Activated CD4-positive, alpha-beta memory T cell treated with anti-CD3 and anti-CD28 coated beads for 36 hours (primary cell): ENCODE measurements around the gene TCF4. TPM values are rescaled to one million over a fixed set of nuclear protein-coding genes. Genes with fewer than 3 reads are reported as not detected.
"Not testable (repeated sequence)": the region's sequence is repeated elsewhere in the genome, so short reads cannot be mapped to it uniquely, and the experiment has no call there.

Experiments used
- CTCF ChIA-PET: fragments of 350-600 bp; sonication (Branson Sonifier 250); formaldehyde crosslinking; loops from one replicate; lab custom pipeline; 2021; ENCODE audit warnings: antibody characterized with exemption, inconsistent platforms; lab: Charles Lee
- POLR2A ChIA-PET: fragments of 350-600 bp; sonication (Branson Sonifier 250); formaldehyde crosslinking; loops from one replicate; lab custom pipeline; 2021; ENCODE audit warnings: antibody characterized with exemption; lab: Charles Lee
- DNase-seq: peaks from one replicate; pipeline ENCODE4 v3.0.0-alpha.2; 2020
- H3K27ac Mint-ChIP-seq: one replicate; pipeline ENCODE4 v1.8.0; 2021; ENCODE audit warnings: mixed read lengths
- H3K27me3 Mint-ChIP-seq: one replicate; pipeline ENCODE4 v1.8.0; 2021; ENCODE audit warnings: mixed read lengths
- H3K36me3 Mint-ChIP-seq: one replicate; pipeline ENCODE4 v1.8.0; 2021; ENCODE audit warnings: mixed read lengths
- H3K4me1 Mint-ChIP-seq: one replicate; pipeline ENCODE4 v1.8.0; 2021; ENCODE audit warnings: low read depth, mixed read lengths
- H3K4me3 Mint-ChIP-seq: one replicate; pipeline ENCODE4 v1.8.0; 2021; ENCODE audit warnings: mild to moderate bottlenecking, mixed read lengths
- H3K9me3 Mint-ChIP-seq: one replicate; pipeline ENCODE4 v1.8.0; 2021; ENCODE audit warnings: mixed read lengths
- intact Hi-C: fragments of 100-400 bp; cut with micrococcal nuclease; formaldehyde crosslinking; loops from one replicate; pipeline ENCODE4 v1.15.1; 2023
- total RNA-seq, 2 experiments: library from RNA; stranded (reverse); gene quantifications; one replicate each; pipeline ENCODE4 v1.2.3, GENCODE V29; 2021

TCF4 gene
- total RNA-seq, 2 experiments from 2014 or later: not detected

GRCh38 chr18:55475467-55475866 lies 112.5 kb downstream of the TCF4 start:
- intact Hi-C loops: no loop called here
- H3K27ac Mint-ChIP-seq: no peak overlapping the region
- H3K4me3 Mint-ChIP-seq: no peak overlapping the region
- no peaks in the 10 kb centered on the region for H3K9me3 Mint-ChIP-seq
- no peaks in the 10 kb centered on the region for H3K36me3 Mint-ChIP-seq
- no peak for DNase-seq
- H3K4me1 Mint-ChIP-seq: peaks cover 12% of the 10 kb centered on the region
- CTCF ChIA-PET: no interaction called here
- H3K27me3 Mint-ChIP-seq: no peaks in the 10 kb centered on the region
- POLR2A ChIA-PET: no interaction called here

- ChIA-PET CTCF (no interaction called here), POLR2A (no interaction called here)
- Mint-ChIP-seq H3K9me3 (no peaks in the 10 kb centered on the region), H3K27ac (no peak overlapping the region), H3K27me3 (no peaks in the 10 kb centered on the region), H3K4me3 (no peak overlapping the region), H3K36me3 (no peaks in the 10 kb centered on the region), H3K4me1 (peaks cover 12% of the 10 kb centered on the region)
- DNase-seq: no peak
- intact Hi-C loops: no loop called here
Observed at GRCh38 chr18:55473560-55473959, 114.4 kb downstream of the TCF4 start.

GRCh38 chr18:55473058-55473457 lies 114.9 kb downstream of the TCF4 start:
- ChIA-PET CTCF (no interaction called here), POLR2A (no interaction called here)
- peaks cover 11% of the 10 kb centered on the region for H3K4me1 Mint-ChIP-seq
- no peak overlapping the region for H3K27ac Mint-ChIP-seq
- intact Hi-C loops: no loop called here
- no peak overlapping the region for H3K4me3 Mint-ChIP-seq
- no peaks in the 10 kb centered on the region for H3K9me3 Mint-ChIP-seq
- no peaks in the 10 kb centered on the region for H3K36me3 Mint-ChIP-seq
- DNase-seq: no peak
- no peaks in the 10 kb centered on the region for H3K27me3 Mint-ChIP-seq

GRCh38 chr18:55470826-55471225 lies 117.2 kb downstream of the TCF4 start:
- H3K27me3 Mint-ChIP-seq: no peaks in the 10 kb centered on the region
- H3K36me3 Mint-ChIP-seq: no peaks in the 10 kb centered on the region
- no peaks in the 10 kb centered on the region for H3K4me1 Mint-ChIP-seq
- H3K9me3 Mint-ChIP-seq: no peaks in the 10 kb centered on the region
- CTCF ChIA-PET: no interaction called here
- intact Hi-C loops: no loop called here
- no peak for DNase-seq
- POLR2A ChIA-PET: no interaction called here
- H3K4me3 Mint-ChIP-seq: no peak overlapping the region
- H3K27ac Mint-ChIP-seq: no peak overlapping the region

- H3K36me3 Mint-ChIP-seq, CTCF ChIA-PET, H3K4me3 Mint-ChIP-seq, H3K9me3 Mint-ChIP-seq, H3K27me3 Mint-ChIP-seq, DNase-seq, H3K4me1 Mint-ChIP-seq, H3K27ac Mint-ChIP-seq, intact Hi-C loops, POLR2A ChIA-PET: not testable (repeated sequence)
Observed at GRCh38 chr18:55469134-55469533, 118.9 kb downstream of the TCF4 start.

GRCh38 chr18:55466789-55467188 lies 121.2 kb downstream of the TCF4 start:
- CTCF ChIA-PET: interaction anchor here (1.1 kb wide), 1 partner anchor 51 kb away, joined by 3 read pairs; no protein-coding TSS in a partner anchor
- intact Hi-C loops: no loop called here
- Mint-ChIP-seq H3K27ac (no peak overlapping the region), H3K27me3 (no peaks in the 10 kb centered on the region), H3K36me3 (no peaks in the 10 kb centered on the region), H3K4me3 (no peak overlapping the region), H3K4me1 (no peaks in the 10 kb centered on the region), H3K9me3 (no peaks in the 10 kb centered on the region)
- DNase-seq: no peak
- POLR2A ChIA-PET: no interaction called here

GRCh38 chr18:55465313-55465712 lies 122.7 kb downstream of the TCF4 start:
- H3K27ac Mint-ChIP-seq: no peak overlapping the region
- no peaks in the 10 kb centered on the region for H3K9me3 Mint-ChIP-seq
- H3K36me3 Mint-ChIP-seq: no peaks in the 10 kb centered on the region
- no peaks in the 10 kb centered on the region for H3K4me1 Mint-ChIP-seq
- H3K27me3 Mint-ChIP-seq: no peaks in the 10 kb centered on the region
- POLR2A ChIA-PET: no interaction called here
- CTCF ChIA-PET: no interaction called here
- intact Hi-C loops: no loop called here
- DNase-seq: no peak
- no peak overlapping the region for H3K4me3 Mint-ChIP-seq

- Mint-ChIP-seq H3K4me3 (no peak overlapping the region), H3K27ac (no peak overlapping the region), H3K36me3 (no peaks in the 10 kb centered on the region), H3K4me1 (no peaks in the 10 kb centered on the region), H3K27me3 (peaks cover 3% of the 10 kb centered on the region), H3K9me3 (no peaks in the 10 kb centered on the region)
- intact Hi-C loops: no loop called here
- POLR2A ChIA-PET: no interaction called here
- CTCF ChIA-PET: no interaction called here
- DNase-seq: no peak
Observed at GRCh38 chr18:55464581-55464980, 123.4 kb downstream of the TCF4 start.

- POLR2A ChIA-PET: no interaction called here
- no peak for DNase-seq
- H3K4me3 Mint-ChIP-seq: no peak overlapping the region
- H3K9me3 Mint-ChIP-seq: no peaks in the 10 kb centered on the region
- H3K4me1 Mint-ChIP-seq: no peaks in the 10 kb centered on the region
- peaks cover 4% of the 10 kb centered on the region for H3K27me3 Mint-ChIP-seq
- H3K27ac Mint-ChIP-seq: no peak overlapping the region
- CTCF ChIA-PET: no interaction called here
- H3K36me3 Mint-ChIP-seq: no peaks in the 10 kb centered on the region
- intact Hi-C loops: no loop called here
Observed at GRCh38 chr18:55462652-55463051, 125.3 kb downstream of the TCF4 start.

- no peak for DNase-seq
- intact Hi-C loops: no loop called here
- Mint-ChIP-seq H3K4me3 (no peak overlapping the region), H3K27me3 (peaks cover 4% of the 10 kb centered on the region), H3K4me1 (no peaks in the 10 kb centered on the region), H3K9me3 (no peaks in the 10 kb centered on the region), H3K36me3 (no peaks in the 10 kb centered on the region), H3K27ac (no peak overlapping the region)
- POLR2A ChIA-PET: no interaction called here
- CTCF ChIA-PET: interaction anchor here (0.8 to 1.2 kb wide), 2 partner anchors 17 to 227 kb away, joined by 3 read pairs; no protein-coding TSS in a partner anchor
Observed at GRCh38 chr18:55461848-55462247, 126.1 kb downstream of the TCF4 start.

GRCh38 chr18:55458456-55459203 lies 129.4 kb downstream of the TCF4 start:
- H3K27ac Mint-ChIP-seq: no peak overlapping the region
- no peaks in the 10 kb centered on the region for H3K36me3 Mint-ChIP-seq
- no peak overlapping the region for H3K4me3 Mint-ChIP-seq
- H3K27me3 Mint-ChIP-seq: peaks cover 4% of the 10 kb centered on the region
- intact Hi-C loops: no loop called here
- no peak for DNase-seq
- ChIA-PET POLR2A (no interaction called here), CTCF (no interaction called here)
- H3K4me1 Mint-ChIP-seq: no peaks in the 10 kb centered on the region
- H3K9me3 Mint-ChIP-seq: no peaks in the 10 kb centered on the region

GRCh38 chr18:55457028-55457427 lies 131.0 kb downstream of the TCF4 start:
- Mint-ChIP-seq H3K4me1 (no peaks in the 10 kb centered on the region), H3K27me3 (peaks cover 4% of the 10 kb centered on the region), H3K4me3 (no peak overlapping the region), H3K9me3 (no peaks in the 10 kb centered on the region), H3K27ac (no peak overlapping the region), H3K36me3 (no peaks in the 10 kb centered on the region)
- ChIA-PET POLR2A (no interaction called here), CTCF (no interaction called here)
- intact Hi-C loops: no loop called here
- DNase-seq: no peak

GRCh38 chr18:55455938-55456337 lies 132.1 kb downstream of the TCF4 start:
- CTCF ChIA-PET: no interaction called here
- no peaks in the 10 kb centered on the region for H3K9me3 Mint-ChIP-seq

More at GRCh38 chr18:55455938-55456337, 132.1 kb downstream of the TCF4 start:
- POLR2A ChIA-PET: no interaction called here
- H3K27ac Mint-ChIP-seq: no peak overlapping the region
- intact Hi-C loops: no loop called here
- DNase-seq: no peak
- H3K4me1 Mint-ChIP-seq: no peaks in the 10 kb centered on the region
- no peak overlapping the region for H3K4me3 Mint-ChIP-seq
- peaks cover 4% of the 10 kb centered on the region for H3K27me3 Mint-ChIP-seq
- no peaks in the 10 kb centered on the region for H3K36me3 Mint-ChIP-seq
